GM18498 (cell line): ENCODE data around the gene VPS54.
"Not testable (repeated sequence)": the region's sequence is repeated elsewhere in the genome, so short reads cannot be mapped to it uniquely, and the experiment has no call there.

ENCODE experiments used
- ATAC-seq: cut with Tn5 transposase; IDR thresholded peaks from one replicate; pipeline ENCODE4 v1.9.1; 2021; ENCODE audit warnings: mild to moderate bottlenecking, moderate library complexity; ENCODE audit not compliant: unreplicated experiment

The VPS54 gene

GRCh38 chr2:64023485-64024258 is 4.4 kb upstream of the VPS54 start:
- no peak for ATAC-seq

GRCh38 chr2:64021578-64021977 is 2.4 kb upstream of the VPS54 start:
- ATAC-seq, result no peak

GRCh38 chr2:64019975-64020528 is 824 bp upstream of the VPS54 start:
- no peak for ATAC-seq

- ATAC-seq, result peak; percentile 62
Measured at GRCh38 chr2:64018701-64019082, 536 bp downstream of the VPS54 start.

GRCh38 chr2:64017811-64018700 is 1.2 kb downstream of the VPS54 start:
- no peak for ATAC-seq

GRCh38 chr2:64015898-64016297 is 3.3 kb downstream of the VPS54 start:
- ATAC-seq, result no peak

- ATAC-seq, result no peak
Measured at GRCh38 chr2:64015391-64015790, 3.8 kb downstream of the VPS54 start.

- ATAC-seq, result no peak
Measured at GRCh38 chr2:64014628-64015027, 4.6 kb downstream of the VPS54 start.

- ATAC-seq, result no peak
Measured at GRCh38 chr2:64013053-64013452, 6.2 kb downstream of the VPS54 start.

- ATAC-seq, result no peak
Measured at GRCh38 chr2:64012115-64012514, 7.1 kb downstream of the VPS54 start.

GRCh38 chr2:64008434-64009009 is 10.7 kb downstream of the VPS54 start:
- no peak for ATAC-seq

- ATAC-seq, result no peak
Measured at GRCh38 chr2:64007924-64008323, 11.3 kb downstream of the VPS54 start.

- no peak for ATAC-seq
Measured at GRCh38 chr2:64005707-64006356, 13.4 kb downstream of the VPS54 start.

GRCh38 chr2:64003239-64003638 is 16.0 kb downstream of the VPS54 start:
- ATAC-seq, result no peak

GRCh38 chr2:64001382-64002101 is 17.7 kb downstream of the VPS54 start:
- no peak for ATAC-seq

GRCh38 chr2:64000630-64001381 is 18.4 kb downstream of the VPS54 start:
- no peak for ATAC-seq

- ATAC-seq, result no peak
Measured at GRCh38 chr2:63999049-63999448, 20.2 kb downstream of the VPS54 start.

- not testable (repeated sequence) for ATAC-seq
Measured at GRCh38 chr2:63996582-63997198, 22.5 kb downstream of the VPS54 start.
